K562 (cell line): ENCODE measurements around the gene TERB1. TPM values are rescaled to one million over a fixed set of nuclear protein-coding genes. Genes with fewer than 3 reads are reported as not detected.

Experiments
- ATF7 ChIP-seq: fragments of 450-650 bp; IDR thresholded peaks from 2 replicates; pipeline ENCODE4 v1.7.1; 2014; ENCODE audit warnings: mild to moderate bottlenecking, moderate library complexity
- NFIC ChIP-seq: fragments of 450-650 bp; IDR thresholded peaks from 2 replicates; pipeline ENCODE4 v1.6.1; 2017; ENCODE audit warnings: mild to moderate bottlenecking, inconsistent platforms
- TAF9B ChIP-seq: fragments of 450-650 bp; IDR thresholded peaks from 2 replicates; pipeline ENCODE4 v1.6.1; 2018; ENCODE audit warnings: mild to moderate bottlenecking; ENCODE audit not compliant: partially characterized antibody
- polyA plus RNA-seq, 8 experiments: library from polyadenylated mRNA; depleted of rRNA in 4 of 8; stranded (reverse) in 5 of 8; unstranded in 3 of 8; fragments of >200 nt; fragmentation: Nextera tagmentation in 2 of 8; fragmentation: Illumina TruSeq in 1 of 8; extraction: Ambion mirVana in 2 of 8; extraction: Trizol in 1 of 8; gene quantifications; 2 replicates each; pipeline versions ENCODE4 v1.2.1 to v1.2.3, GENCODE V29; 2011 to 2014; ENCODE audit warnings: inconsistent platforms in 1 of 8, missing spikeins in 1 of 8
- total RNA-seq, 7 experiments: library from RNA; depleted of rRNA in 6 of 7; stranded (reverse); fragments of >200 nt in 6 of 7; fragmentation: Illumina TruSeq in 2 of 7; extraction: Trizol in 2 of 7; gene quantifications; 2 replicates each; pipeline versions ENCODE4 v1.2.1 to v1.2.3, GENCODE V29; 2011 to 2021; ENCODE audit warnings: low replicate concordance in 1 of 7
- TF ChIP-seq, protein P1 (sequence below), 2 experiments: fragments of 450-650 bp; formaldehyde crosslinking in 1 of 2; IDR thresholded peaks; 2 replicates each; pipeline versions ENCODE4 v1.4.0 to v1.6.1; 2014 to 2020; ENCODE audit warnings: mild to moderate bottlenecking in 2 of 2, borderline replicate concordance in 1 of 2, low read depth in 1 of 2
- TF ChIP-seq, protein P2 (sequence below): fragments of 250-450 bp; sonication (Bioruptor Pico); IDR thresholded peaks from 2 replicates; pipeline ENCODE4 v1.8.0; 2021; ENCODE audit warnings: borderline replicate concordance, mild to moderate bottlenecking, moderate library complexity; ENCODE audit not compliant: poor library complexity, severe bottlenecking
- TF ChIP-seq, protein P3 (sequence below), 2 experiments: fragments of 450-650 bp in 1 of 2; sonication (generic) in 1 of 2; formaldehyde crosslinking in 1 of 2; IDR thresholded peaks; 2 replicates each; pipeline versions ENCODE4 v1.7.1 to v1.9.0; 2016 to 2022; ENCODE audit warnings: inconsistent platforms in 1 of 2, mild to moderate bottlenecking in 1 of 2, missing genetic modification reagents in 1 of 2

The TERB1 gene
- total and polyA plus RNA-seq, 9 of the 15 experiments (the other 6 are each of a cell fraction or from before 2014, with no cell fraction given), result not detected

GRCh38 chr16:66751303-66751991 lies 49.9 kb downstream of the TERB1 start, which contains the start of gene DYNC1LI2 (continued):
- TF ChIP-seq, protein P1, sequence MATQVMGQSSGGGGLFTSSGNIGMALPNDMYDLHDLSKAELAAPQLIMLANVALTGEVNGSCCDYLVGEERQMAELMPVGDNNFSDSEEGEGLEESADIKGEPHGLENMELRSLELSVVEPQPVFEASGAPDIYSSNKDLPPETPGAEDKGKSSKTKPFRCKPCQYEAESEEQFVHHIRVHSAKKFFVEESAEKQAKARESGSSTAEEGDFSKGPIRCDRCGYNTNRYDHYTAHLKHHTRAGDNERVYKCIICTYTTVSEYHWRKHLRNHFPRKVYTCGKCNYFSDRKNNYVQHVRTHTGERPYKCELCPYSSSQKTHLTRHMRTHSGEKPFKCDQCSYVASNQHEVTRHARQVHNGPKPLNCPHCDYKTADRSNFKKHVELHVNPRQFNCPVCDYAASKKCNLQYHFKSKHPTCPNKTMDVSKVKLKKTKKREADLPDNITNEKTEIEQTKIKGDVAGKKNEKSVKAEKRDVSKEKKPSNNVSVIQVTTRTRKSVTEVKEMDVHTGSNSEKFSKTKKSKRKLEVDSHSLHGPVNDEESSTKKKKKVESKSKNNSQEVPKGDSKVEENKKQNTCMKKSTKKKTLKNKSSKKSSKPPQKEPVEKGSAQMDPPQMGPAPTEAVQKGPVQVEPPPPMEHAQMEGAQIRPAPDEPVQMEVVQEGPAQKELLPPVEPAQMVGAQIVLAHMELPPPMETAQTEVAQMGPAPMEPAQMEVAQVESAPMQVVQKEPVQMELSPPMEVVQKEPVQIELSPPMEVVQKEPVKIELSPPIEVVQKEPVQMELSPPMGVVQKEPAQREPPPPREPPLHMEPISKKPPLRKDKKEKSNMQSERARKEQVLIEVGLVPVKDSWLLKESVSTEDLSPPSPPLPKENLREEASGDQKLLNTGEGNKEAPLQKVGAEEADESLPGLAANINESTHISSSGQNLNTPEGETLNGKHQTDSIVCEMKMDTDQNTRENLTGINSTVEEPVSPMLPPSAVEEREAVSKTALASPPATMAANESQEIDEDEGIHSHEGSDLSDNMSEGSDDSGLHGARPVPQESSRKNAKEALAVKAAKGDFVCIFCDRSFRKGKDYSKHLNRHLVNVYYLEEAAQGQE (IDR thresholded peaks at IDR 0.05; ENCODE audit: borderline replicate concordance), result peak; percentile 42; the same call in 1 of the 2 replicates
- TF ChIP-seq, protein P1 (CRISPR knock-in tag; IDR thresholded peaks at IDR 0.05; ENCODE audit: low read depth), result peak; percentile 65; the same call in 1 of the 2 replicates
- TF ChIP-seq, protein P2, sequence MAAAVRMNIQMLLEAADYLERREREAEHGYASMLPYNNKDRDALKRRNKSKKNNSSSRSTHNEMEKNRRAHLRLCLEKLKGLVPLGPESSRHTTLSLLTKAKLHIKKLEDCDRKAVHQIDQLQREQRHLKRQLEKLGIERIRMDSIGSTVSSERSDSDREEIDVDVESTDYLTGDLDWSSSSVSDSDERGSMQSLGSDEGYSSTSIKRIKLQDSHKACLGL (CRISPR knock-in tag), result no peak
- TF ChIP-seq NFIC (peak; percentile 10; the same call in 1 of the 2 replicates), ATF7 (peak; percentile 67; the same call in 1 of the 2 replicates), TAF9B (no peak)
- TF ChIP-seq, protein P3, sequence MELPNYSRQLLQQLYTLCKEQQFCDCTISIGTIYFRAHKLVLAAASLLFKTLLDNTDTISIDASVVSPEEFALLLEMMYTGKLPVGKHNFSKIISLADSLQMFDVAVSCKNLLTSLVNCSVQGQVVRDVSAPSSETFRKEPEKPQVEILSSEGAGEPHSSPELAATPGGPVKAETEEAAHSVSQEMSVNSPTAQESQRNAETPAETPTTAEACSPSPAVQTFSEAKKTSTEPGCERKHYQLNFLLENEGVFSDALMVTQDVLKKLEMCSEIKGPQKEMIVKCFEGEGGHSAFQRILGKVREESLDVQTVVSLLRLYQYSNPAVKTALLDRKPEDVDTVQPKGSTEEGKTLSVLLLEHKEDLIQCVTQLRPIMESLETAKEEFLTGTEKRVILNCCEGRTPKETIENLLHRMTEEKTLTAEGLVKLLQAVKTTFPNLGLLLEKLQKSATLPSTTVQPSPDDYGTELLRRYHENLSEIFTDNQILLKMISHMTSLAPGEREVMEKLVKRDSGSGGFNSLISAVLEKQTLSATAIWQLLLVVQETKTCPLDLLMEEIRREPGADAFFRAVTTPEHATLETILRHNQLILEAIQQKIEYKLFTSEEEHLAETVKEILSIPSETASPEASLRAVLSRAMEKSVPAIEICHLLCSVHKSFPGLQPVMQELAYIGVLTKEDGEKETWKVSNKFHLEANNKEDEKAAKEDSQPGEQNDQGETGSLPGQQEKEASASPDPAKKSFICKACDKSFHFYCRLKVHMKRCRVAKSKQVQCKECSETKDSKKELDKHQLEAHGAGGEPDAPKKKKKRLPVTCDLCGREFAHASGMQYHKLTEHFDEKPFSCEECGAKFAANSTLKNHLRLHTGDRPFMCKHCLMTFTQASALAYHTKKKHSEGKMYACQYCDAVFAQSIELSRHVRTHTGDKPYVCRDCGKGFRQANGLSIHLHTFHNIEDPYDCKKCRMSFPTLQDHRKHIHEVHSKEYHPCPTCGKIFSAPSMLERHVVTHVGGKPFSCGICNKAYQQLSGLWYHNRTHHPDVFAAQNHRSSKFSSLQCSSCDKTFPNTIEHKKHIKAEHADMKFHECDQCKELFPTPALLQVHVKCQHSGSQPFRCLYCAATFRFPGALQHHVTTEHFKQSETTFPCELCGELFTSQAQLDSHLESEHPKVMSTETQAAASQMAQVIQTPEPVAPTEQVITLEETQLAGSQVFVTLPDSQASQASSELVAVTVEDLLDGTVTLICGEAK (IDR thresholded peaks at IDR 0.05), result no peak
- TF ChIP-seq, protein P3 (CRISPR knock-in tag; IDR thresholded peaks at IDR 0.05), result no peak
